HUDEP-2 (cell line): ENCODE data around the gene DRGX.

Experiments
- DNase-seq, 76 experiments: peaks; one replicate each; lab custom pipeline; 2025; ENCODE audit not compliant: unreplicated experiment in 76 of 76; lab: John Stamatoyannopoulos, UW

The DRGX gene

DNA sequence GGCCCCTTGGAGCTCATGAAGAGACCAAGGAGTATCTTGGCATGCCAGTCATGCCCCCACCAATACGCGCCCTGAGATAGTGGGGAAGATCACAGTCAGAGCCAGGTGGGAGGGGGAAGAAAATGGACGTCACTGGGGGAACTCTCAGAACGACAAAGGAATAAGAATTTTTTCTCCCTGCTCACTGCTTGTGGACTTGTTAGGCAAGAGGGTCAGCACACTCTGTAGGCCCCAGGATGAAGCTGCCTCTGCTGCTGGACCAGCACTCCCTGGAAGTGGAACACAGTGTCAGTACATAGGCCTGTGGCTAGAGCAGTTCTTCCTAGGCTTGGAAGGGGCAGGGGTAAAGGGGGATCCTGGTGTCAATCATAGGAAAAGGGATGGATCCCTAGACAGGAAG is 46.5 kb downstream of the DRGX start:
- no peak for DNase-seq

GRCh38 chr10:49348593-49348992 is 47.3 kb downstream of the DRGX start:
- no peak for DNase-seq

DNA sequence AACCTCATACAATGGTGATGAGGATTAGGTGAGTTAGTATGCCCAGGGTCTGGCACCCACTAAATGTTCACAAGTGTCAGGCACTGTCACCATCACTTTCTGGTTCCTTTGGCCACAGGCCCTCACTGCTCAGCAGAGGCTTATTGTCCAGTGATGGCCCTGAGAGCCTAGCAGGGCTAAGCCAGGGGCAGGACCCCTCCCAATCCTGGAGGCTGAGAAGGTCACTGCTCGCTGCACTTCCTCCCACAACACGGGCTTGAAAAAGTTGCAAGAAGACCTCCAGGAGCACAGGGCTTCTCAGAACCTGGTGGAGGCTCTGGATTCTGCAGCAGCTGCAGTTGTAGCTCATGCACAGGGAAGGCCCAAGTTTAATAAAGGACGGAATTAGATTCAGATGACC is 48.1 kb downstream of the DRGX start:
- DNase-seq: no peak

- DNase-seq: no peak
Observed at GRCh38 chr10:49347342-49347741, 48.5 kb downstream of the DRGX start.

GRCh38 chr10:49344840-49345239 is 51.0 kb downstream of the DRGX start:
- no peak for DNase-seq

- no peak for DNase-seq
Observed at GRCh38 chr10:49338604-49339003, 57.3 kb downstream of the DRGX start.

DNA sequence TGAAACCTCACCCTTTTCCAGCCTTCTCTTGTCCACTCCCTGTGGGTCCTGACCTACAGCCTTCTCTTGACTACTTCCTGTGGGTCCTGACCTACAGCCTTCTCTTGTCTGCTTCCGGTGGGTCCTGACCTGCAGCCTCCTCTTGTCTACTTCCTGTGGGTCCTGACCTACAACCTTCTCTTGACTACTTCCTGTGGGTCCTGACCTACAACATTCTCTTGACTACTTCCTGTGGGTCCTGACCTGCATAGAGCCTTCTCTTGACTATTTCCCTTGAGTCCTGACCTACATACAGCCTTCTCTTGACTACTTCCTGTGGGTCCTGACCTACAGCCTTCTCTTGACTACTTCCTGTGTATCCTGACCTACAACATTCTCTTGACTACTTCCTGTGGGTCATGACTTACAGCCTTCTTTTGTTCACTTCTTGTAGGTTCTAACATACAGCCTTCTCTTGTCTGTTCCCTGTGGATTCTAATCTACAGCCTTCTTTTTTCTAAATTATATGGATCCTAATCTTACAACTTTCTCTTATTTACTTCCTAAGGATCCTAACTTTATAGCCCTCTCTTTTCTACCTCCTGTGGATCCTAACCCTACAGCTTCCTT is 60.4 kb downstream of the DRGX start:
- no peak for DNase-seq

GRCh38 chr10:49334964-49335363 is 60.9 kb downstream of the DRGX start:
- no peak for DNase-seq

GRCh38 chr10:49333192-49333591 is 62.7 kb downstream of the DRGX start:
- no peak for DNase-seq

DNA sequence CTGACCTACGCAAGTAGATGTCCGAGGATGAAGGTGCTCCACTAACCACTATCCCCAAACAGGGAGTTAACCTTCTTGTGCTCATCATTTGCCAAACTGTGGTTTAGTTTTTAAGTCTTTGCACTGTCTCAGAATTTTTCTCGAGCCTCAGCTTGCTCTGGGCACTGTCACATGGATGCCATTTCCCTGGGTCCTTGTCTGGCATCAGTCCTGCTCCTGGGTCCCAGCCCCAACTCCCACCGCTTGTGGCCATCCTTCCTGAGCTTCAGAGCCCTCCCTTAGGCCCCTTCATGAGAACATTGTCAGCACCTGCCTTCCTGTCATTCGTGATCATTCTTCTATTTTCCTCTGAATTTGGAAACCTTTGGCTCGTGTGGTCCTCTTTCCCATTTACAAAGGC is 63.1 kb downstream of the DRGX start:
- no peak for DNase-seq

- DNase-seq: no peak
Observed at GRCh38 chr10:49332333-49332732, 63.6 kb downstream of the DRGX start.

GRCh38 chr10:49331431-49331830 is 64.5 kb downstream of the DRGX start:
- DNase-seq: no peak

DNA sequence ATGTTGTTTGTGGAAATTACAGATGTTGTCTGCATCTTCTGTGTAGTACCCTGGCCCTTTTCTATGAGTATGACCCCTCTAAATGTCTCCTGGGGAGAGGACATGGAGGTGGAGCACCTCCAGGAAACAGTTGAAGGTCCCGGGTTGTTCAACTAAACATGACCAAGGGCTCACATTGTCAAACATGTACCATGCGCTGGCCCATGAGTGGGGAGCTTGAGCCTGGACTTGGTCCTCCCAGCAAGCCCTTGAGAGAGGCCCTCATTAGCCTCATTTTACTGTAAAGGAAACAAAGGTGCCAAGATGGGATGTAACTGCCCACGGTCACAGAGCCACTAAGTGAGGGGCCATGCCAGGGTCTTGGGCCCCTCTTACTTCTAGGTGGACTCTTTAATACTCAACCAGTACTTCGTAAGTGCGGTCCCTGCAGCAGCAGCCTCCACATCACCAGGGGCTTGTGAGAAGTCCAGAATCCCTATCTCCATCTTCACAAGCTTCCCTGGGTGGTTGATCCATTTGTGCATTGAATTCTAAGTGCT is 65.7 kb downstream of the DRGX start:
- no peak for DNase-seq

- DNase-seq: no peak
Observed at GRCh38 chr10:49329146-49329505, 66.8 kb downstream of the DRGX start.

- no peak for DNase-seq
Observed at GRCh38 chr10:49328401-49329145, 67.3 kb downstream of the DRGX start.

GRCh38 chr10:49327036-49327813 is 68.7 kb downstream of the DRGX start:
- DNase-seq: no peak

- no peak for DNase-seq
Observed at GRCh38 chr10:49325916-49326783, 69.7 kb downstream of the DRGX start.

GRCh38 chr10:49325131-49325915 is 70.6 kb downstream of the DRGX start:
- no peak for DNase-seq

DNA sequence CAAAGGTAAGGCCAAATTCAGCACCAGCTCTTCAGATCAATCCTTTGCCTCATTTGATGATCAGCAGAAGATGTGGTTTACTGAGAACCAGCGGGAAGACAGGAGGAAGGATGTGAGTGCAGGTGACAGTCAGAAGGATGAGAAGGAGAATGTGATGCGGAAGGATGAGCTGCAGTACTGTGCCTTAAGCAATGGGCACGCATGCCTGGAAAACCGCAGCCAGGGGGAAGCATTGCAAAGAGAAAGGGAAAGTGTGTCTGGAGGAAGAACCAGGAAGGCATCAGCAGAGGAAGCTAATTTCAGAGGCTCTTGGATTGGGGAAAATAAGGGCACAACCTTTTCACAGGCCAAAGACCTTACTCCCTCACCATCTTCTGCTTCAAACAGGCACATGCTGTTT is 71.2 kb downstream of the DRGX start:
- no peak for DNase-seq

DNA sequence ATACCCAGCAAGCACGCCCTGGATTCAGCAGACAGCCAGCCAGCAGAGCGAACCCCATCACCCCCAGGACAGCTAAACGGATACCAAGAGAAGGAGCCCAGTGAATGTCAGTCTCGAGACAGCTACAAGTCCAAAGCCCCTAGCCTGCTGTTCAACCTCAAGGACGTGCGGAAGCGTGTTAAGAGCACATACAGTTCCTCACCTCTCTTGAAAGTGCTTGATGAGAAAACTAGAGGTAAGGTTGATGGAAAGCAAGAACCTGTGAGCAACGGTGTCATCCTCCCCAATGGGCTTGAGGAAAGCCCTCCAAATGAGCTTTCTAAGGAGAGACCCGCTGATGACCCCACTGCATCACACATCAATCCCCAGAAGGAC is 72.0 kb downstream of the DRGX start:
- no peak for DNase-seq
